Panc1 (cell line): ENCODE data around the gene ZNF778. TPM values are rescaled to one million over a fixed set of nuclear protein-coding genes. Genes with fewer than 3 reads are reported as not detected.

Experiments
- ATAC-seq: fragments of 200-7000 bp; cut with Tn5 transposase; 2 replicates; pipeline ENCODE4 v1.9.1; 2020; ENCODE audit warnings: mild to moderate bottlenecking, moderate library complexity
- BruUV-seq: library from RNA; stranded (reverse); fragments of 400-500 nt; replicated peaks from 2 replicates; lab custom pipeline; 2021; lab: Mats Ljungman, UMichigan
- CTCF ChIA-PET: fragments of 300-600 bp; sonication (Branson Sonifier 250); formaldehyde crosslinking; loops from one replicate; lab custom pipeline; 2022; ENCODE audit warnings: antibody characterized with exemption; lab: Charles Lee
- POLR2A ChIA-PET: fragments of 300-600 bp; sonication (Branson Sonifier 250); formaldehyde crosslinking; loops from one replicate; lab custom pipeline; 2022; ENCODE audit warnings: antibody characterized with exemption; lab: Charles Lee
- DNase-seq: peaks from one replicate; pipeline ENCODE4 v3.0.0-alpha.2; 2010; ENCODE audit warnings: low read depth, low spot score
- H3K27ac ChIP-seq: 2 replicates; pipeline ENCODE4 v1.5.1; 2011; ENCODE audit warnings: mild to moderate bottlenecking, low read length, inconsistent platforms
- H3K27me3 ChIP-seq: fragments of 200-500 bp; sonication (Bioruptor generic); 2 replicates; pipeline ENCODE4 v1.6.0; 2014; ENCODE audit warnings: low read length, inconsistent platforms; ENCODE audit not compliant: control insufficient read depth, insufficient read depth
- H3K36me3 ChIP-seq: fragments of 200-500 bp; sonication (Bioruptor generic); 2 replicates; pipeline ENCODE4 v1.5.1; 2014; ENCODE audit warnings: inconsistent platforms, mild to moderate bottlenecking, low read length, moderate library complexity; ENCODE audit not compliant: control insufficient read depth, insufficient read depth
- H3K4me1 ChIP-seq: 2 replicates; pipeline ENCODE4 v1.5.1; 2011; ENCODE audit warnings: inconsistent platforms, mild to moderate bottlenecking, low read length, moderate library complexity; ENCODE audit not compliant: control insufficient read depth, insufficient read depth
- H3K4me3 ChIP-seq, 2 experiments: 2 replicates each; pipeline ENCODE4 v1.5.1; 2011 to 2012; ENCODE audit warnings: low read depth in 2 of 2, low read length in 2 of 2, mild to moderate bottlenecking in 2 of 2, inconsistent platforms in 1 of 2, moderate library complexity in 1 of 2
- H3K9me3 ChIP-seq: fragments of 200-500 bp; sonication (Bioruptor generic); 2 replicates; pipeline ENCODE4 v1.5.1; 2014; ENCODE audit warnings: low read depth, mild to moderate bottlenecking, inconsistent platforms, low read length, moderate library complexity; ENCODE audit not compliant: control insufficient read depth, insufficient read depth
- POLR2AphosphoS5 ChIP-seq: IDR thresholded peaks from 2 replicates; pipeline ENCODE4 v1.6.1; 2012; ENCODE audit warnings: mild to moderate bottlenecking, low read depth, low read length, moderate library complexity
- SIN3A ChIP-seq: IDR thresholded peaks from 2 replicates; pipeline ENCODE4 v1.6.1; 2012; ENCODE audit warnings: low read depth, mild to moderate bottlenecking, low read length, moderate library complexity, borderline replicate concordance; ENCODE audit not compliant: insufficient read depth
- TCF7L2 ChIP-seq: IDR thresholded peaks from 2 replicates; pipeline ENCODE4 v1.6.1; 2011; ENCODE audit warnings: mild to moderate bottlenecking, low read depth, low read length, inconsistent platforms
- in situ Hi-C: cut with HindIII; loops from 2 replicates; pipeline ENCODE4 v1.10.0; 2016; ENCODE audit warnings: low sequenced_read_pairs, low pct_unique_long_range_greater_than_20kb
- intact Hi-C: fragments of 100-400 bp; cut with micrococcal nuclease; formaldehyde crosslinking; loops from one replicate; pipeline ENCODE4 v1.10.0; 2022; ENCODE audit not compliant: unreplicated experiment
- total RNA-seq: library from RNA; stranded (reverse); gene quantifications from one replicate; pipeline ENCODE4 v1.2.1, GENCODE V29; 2021; ENCODE audit not compliant: unreplicated experiment
- TF ChIP-seq, protein P1 (sequence below): fragments of 450-650 bp; IDR thresholded peaks from 2 replicates; pipeline ENCODE4 v1.5.1; 2017; ENCODE audit warnings: mild to moderate bottlenecking
- TF ChIP-seq, protein P2 (sequence below), 2 experiments: IDR thresholded peaks; 2 replicates each; pipeline ENCODE4 v1.6.1; 2011 to 2012; ENCODE audit warnings: low read depth in 2 of 2, control low read depth in 1 of 2, low read length in 1 of 2, mild to moderate bottlenecking in 1 of 2, moderate library complexity in 1 of 2; ENCODE audit not compliant: insufficient read depth in 1 of 2

ZNF778 gene
- total RNA-seq, 1 experiment from 2014 or later: 15.0 TPM

DNA sequence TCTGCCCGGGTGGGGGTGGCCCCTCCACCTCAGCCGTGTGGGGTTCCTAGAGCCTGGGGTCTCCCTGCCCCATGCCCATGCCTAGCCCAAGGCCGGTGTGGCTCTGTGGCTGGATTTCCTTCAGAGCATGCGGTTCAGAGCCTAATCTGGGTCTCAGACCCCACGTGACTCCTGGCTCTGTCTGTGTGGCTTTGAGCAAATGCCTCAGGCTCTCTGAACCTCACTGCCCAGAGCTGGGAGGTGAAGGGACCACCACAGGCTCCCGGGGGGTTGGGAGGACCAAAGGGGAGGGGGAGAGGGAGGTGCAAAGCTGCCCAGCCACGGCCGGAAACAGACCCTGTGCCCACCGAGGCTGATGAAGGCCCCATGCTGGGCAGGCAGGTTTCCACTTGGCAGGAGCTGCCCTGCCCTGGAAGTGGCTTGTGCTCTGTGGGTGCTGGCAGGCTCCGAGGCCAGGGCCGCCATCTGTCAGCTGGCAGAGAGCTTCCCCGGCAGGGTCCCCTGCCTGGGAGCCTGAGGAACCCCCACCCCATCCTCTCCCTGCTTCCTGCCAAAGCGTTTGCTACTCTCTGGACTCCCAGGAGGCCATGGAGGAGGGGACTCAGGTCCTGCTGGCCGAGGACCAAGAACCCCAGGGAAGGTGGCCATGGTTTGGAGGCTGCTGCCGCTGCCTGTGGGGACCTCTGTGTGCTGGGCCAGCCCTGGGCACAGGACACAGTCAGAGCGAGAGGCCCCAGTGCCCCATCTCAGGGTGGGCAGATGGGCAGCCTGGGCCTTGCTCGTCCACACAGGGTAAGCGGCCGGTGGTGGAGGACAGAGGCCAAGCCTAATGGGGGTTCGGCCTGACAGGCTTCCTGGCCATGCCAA, 42.0 kb upstream of the ZNF778 start:
- no TSS peak for BruUV-seq
- in situ Hi-C loops: no loop called here
- peaks cover 2% of the 10 kb centered on the region; the same call in 1 of the 2 replicates for H3K4me1 ChIP-seq
- intact Hi-C loops: no loop called here
- H3K36me3 ChIP-seq: no peaks in the 10 kb centered on the region
- TF ChIP-seq, protein P1, sequence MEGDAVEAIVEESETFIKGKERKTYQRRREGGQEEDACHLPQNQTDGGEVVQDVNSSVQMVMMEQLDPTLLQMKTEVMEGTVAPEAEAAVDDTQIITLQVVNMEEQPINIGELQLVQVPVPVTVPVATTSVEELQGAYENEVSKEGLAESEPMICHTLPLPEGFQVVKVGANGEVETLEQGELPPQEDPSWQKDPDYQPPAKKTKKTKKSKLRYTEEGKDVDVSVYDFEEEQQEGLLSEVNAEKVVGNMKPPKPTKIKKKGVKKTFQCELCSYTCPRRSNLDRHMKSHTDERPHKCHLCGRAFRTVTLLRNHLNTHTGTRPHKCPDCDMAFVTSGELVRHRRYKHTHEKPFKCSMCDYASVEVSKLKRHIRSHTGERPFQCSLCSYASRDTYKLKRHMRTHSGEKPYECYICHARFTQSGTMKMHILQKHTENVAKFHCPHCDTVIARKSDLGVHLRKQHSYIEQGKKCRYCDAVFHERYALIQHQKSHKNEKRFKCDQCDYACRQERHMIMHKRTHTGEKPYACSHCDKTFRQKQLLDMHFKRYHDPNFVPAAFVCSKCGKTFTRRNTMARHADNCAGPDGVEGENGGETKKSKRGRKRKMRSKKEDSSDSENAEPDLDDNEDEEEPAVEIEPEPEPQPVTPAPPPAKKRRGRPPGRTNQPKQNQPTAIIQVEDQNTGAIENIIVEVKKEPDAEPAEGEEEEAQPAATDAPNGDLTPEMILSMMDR: no peak
- TF ChIP-seq POLR2AphosphoS5: no peak
- TF ChIP-seq, protein P2, sequence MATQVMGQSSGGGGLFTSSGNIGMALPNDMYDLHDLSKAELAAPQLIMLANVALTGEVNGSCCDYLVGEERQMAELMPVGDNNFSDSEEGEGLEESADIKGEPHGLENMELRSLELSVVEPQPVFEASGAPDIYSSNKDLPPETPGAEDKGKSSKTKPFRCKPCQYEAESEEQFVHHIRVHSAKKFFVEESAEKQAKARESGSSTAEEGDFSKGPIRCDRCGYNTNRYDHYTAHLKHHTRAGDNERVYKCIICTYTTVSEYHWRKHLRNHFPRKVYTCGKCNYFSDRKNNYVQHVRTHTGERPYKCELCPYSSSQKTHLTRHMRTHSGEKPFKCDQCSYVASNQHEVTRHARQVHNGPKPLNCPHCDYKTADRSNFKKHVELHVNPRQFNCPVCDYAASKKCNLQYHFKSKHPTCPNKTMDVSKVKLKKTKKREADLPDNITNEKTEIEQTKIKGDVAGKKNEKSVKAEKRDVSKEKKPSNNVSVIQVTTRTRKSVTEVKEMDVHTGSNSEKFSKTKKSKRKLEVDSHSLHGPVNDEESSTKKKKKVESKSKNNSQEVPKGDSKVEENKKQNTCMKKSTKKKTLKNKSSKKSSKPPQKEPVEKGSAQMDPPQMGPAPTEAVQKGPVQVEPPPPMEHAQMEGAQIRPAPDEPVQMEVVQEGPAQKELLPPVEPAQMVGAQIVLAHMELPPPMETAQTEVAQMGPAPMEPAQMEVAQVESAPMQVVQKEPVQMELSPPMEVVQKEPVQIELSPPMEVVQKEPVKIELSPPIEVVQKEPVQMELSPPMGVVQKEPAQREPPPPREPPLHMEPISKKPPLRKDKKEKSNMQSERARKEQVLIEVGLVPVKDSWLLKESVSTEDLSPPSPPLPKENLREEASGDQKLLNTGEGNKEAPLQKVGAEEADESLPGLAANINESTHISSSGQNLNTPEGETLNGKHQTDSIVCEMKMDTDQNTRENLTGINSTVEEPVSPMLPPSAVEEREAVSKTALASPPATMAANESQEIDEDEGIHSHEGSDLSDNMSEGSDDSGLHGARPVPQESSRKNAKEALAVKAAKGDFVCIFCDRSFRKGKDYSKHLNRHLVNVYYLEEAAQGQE (IDR thresholded peaks at IDR 0.05; ENCODE audit: insufficient read depth in 1 of 2, low read depth in 2 of 2, low read length in 1 of 2): no peak
- TF ChIP-seq SIN3A: no peak
- TF ChIP-seq TCF7L2: no peak
- ATAC-seq: no peak
- H3K27me3 ChIP-seq: no peaks in the 10 kb centered on the region
- no peaks in the 10 kb centered on the region for H3K9me3 ChIP-seq
- H3K27ac ChIP-seq: no peak overlapping the region
- ChIA-PET CTCF (no interaction called here), POLR2A (no interaction called here)
- no peak overlapping the region for H3K4me3 ChIP-seq
- no peak for DNase-seq

DNA sequence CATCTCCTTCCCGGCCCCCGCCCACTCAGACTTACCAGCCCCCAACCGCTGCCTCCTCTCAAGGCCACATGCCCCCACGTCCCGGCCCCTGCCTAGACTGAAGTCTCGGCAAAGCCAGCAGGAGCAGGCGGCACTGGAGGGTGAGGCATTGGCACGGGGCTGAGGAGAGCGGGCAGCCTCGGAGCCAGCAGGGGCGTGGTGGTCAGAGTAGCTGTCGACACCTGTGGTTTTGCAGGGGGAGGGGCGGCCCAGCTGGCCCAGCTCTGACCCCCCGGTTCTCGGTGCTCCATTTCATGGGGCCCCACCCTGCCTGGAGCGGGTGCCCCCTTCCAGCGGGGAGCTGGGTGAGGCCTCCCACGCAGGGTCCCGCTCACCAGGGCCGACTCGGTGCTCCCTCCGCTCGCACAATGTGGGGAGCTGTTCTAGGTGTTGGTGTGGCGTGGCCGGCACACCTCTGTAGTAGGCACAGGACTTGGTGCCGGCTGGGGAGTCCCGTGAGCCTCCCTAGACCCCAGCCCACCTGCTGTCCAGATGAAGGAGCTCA, 41.3 kb upstream of the ZNF778 start:
- in situ Hi-C loops (no loop called here), intact Hi-C loops (no loop called here)
- ChIA-PET POLR2A (no interaction called here), CTCF (no interaction called here)
- no TSS peak for BruUV-seq
- Histone ChIP-seq H3K27me3 (no peaks in the 10 kb centered on the region), H3K27ac (no peak overlapping the region), H3K9me3 (no peaks in the 10 kb centered on the region), H3K36me3 (no peaks in the 10 kb centered on the region), H3K4me1 (peaks cover 2% of the 10 kb centered on the region; the same call in 1 of the 2 replicates), H3K4me3 (no peak overlapping the region)
- DNase-seq (no peak), ATAC-seq (no peak)
- no peak for TF ChIP-seq POLR2AphosphoS5
- TF ChIP-seq, protein P1: no peak
- TF ChIP-seq SIN3A: no peak
